GM10847 (cell line): Measurements from ENCODE around the gene TMEM30B.

Experiments
- POLR2A ChIP-seq: IDR thresholded peaks from 2 replicates; pipeline ENCODE4 v1.6.1; 2011; ENCODE audit not compliant: insufficient read length; ENCODE audit errors: extremely low read depth

The TMEM30B gene

DNA sequence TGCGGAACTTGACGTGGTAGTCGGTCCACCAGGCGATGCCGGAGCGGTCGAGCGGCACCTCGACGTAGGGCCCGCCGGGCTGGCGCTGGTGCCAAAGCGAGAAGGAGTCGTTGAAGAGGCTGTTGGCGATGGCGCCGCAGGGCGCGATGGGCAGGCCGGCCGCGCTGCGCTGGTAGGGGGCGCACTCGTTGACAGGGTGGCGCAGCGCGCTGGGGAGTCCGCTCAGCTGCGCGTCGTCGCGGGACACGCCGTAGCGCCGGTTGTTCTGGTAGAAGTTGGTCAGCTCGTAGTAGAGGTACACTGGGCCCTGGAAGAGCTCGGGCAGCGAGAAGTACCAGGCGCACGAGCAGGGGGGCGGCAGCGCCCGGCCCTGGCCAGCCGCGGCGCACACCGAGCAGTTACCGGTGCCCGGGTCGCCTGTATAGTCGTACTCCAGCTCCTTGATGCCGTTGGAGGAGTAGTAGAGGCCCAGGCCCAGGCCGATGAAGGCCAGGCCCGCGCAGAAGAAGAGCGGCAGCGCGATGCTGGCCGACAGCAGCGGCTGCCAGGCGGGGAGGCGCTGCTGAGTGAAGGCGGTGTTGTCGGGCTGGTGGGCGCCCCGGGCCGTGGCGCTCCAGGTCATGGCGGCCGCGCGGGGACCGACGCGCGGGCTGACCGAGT, 482 bp downstream of the TMEM30B start:
- no peak for TF ChIP-seq POLR2A

DNA sequence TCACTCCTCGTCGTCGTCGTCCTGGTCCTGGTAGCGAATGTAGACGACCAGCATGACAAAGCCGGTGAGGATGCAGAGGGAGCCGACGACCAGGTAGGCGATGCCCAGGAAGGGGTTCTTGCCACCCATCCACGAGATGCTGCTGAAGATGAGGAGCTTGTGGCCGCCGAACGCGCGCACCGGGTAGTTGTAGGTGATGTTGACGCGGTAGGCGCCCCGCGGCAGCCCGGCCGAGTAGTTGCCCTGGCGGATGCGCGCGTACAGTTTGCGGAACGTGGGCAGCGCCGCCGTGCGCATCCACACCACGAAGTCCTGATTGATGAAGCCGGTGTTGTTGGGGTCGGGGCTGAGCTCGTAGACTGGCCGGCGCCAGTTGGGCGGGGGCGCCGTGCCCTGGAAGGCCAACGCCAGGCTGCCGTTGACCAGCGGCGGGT, 1.0 kb downstream of the TMEM30B start:
- TF ChIP-seq POLR2A = no peak

DNA sequence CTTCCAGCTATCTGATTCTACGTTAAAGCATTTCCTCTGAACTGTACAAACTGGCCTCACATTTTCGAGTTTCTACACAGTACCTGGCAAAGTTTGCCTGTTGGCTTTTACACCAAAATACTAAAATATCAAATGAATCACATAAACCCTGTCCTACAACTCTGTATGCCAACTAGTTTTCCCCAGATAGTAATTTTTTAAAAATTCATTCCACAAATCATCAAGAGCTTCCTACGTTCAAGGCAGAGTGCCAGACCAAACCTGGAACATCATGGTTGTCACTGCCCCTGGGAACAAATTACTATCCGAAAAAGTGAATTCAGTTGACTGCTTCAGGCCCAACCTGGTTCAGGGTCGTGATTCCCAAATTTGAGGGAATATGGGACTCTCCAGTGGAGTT, 2.1 kb downstream of the TMEM30B start:
- no peak for TF ChIP-seq POLR2A

DNA sequence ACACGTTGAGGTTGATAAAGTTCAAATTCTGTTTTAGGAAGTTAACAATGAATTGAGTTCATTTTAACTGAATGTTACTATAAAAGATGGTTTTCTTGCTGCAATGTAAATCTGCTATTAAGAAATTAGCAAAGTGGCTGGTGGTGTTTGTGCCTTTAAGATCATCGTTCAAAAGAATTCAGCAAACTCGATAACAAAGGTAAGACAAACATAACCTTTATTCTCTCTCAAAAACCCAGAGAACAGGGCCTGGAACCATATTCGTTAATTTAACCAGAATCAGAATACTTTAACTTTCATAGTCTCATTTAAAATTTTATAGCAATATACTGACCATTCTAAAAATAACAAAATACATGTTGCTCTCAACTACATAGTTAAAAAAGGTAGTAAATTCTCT, 3.4 kb downstream of the TMEM30B start:
- TF ChIP-seq POLR2A = no peak

DNA sequence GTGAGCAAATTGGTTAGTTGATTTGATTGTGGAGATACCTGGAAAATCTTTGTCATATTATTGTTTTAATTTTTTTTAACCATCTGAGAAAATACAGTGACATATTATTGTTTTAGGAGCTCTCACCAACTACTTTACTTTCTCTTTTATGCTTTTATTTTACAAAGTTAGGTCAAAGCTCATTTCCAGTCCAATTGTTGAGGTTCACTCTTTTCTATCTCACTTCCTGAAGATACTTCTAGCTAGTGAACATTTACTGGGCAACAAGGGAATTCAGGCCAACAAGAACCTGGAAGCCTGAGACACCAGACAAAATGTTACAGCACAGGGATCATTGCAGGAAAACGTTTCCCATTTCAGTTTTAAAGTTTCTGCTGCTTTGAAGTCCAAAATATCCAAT, 3.9 kb downstream of the TMEM30B start:
- TF ChIP-seq POLR2A = no peak

DNA sequence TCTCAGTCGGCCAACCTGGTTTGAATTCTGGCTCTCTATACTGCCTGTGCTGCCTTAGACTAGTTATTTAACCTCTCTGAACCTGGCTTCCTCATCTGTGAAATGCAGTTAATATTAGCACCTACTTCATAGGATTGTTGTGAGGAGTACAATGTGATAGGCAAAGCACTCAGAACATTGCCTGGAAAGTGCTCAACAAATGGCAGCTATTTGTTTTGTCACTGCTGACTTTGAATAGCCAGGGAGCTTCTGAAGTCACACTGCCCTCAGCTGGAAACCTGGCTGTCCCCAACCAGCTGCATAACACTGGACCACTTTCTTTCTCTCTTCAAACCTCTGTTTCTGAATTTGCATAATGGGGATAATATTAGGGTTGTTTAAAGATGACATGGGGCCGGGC, 9.6 kb downstream of the TMEM30B start:
- no peak for TF ChIP-seq POLR2A

DNA sequence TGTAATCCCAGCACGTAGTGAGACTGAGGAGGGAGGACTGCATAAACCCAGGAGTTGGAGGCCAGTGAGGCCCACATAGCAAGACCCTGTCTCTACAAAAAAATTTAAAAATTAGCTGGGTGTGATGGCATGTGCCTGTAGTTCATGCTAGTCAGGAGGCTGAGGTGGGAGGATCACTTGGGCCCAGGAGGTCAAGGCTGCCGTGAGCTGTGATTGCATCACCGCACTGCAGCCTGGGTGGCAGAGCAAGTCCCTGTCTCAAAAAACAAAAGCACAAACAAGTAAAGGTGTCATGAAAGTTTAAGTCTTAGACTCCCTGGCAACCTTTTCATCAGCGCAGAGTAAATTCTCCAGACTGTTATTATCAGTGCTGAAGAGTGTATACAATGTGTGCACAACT, 10.4 kb downstream of the TMEM30B start:
- no peak for TF ChIP-seq POLR2A

DNA sequence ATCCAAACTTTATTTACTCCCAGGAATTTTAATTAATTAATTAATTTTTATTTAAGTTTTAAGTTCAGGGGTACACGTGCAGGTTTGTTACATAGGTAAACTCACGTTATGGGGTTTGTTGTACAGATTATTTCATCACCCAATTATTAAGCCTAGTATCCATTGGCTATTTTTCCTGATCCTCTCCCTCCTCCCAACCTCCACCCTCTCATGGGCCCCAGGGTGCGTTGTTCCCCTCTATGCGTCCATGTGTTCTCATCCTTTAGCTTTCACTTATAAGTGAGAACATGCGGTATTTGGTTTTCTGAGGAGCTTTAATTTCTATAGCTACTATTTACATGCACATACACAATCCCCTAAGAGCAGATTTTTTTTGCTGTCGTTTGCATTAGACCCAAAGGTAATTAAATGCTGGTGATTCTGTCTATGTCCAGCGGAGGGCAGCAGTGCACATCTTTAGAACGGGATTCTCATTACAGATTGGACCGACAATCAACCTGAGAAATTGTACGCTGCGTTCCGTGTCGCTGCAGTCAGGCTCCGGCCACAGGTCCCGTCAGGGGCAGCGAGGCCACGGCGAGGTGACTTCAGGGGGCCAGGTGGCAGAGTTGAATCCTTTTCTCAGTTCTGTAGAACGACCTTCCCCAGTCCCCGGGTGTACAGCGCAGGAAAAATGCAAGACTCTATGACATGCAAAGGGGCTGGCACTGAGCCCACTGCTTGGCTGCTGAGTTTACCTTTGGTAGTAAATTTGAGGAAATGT, 11.6 kb downstream of the TMEM30B start:
- no peak for TF ChIP-seq POLR2A

DNA sequence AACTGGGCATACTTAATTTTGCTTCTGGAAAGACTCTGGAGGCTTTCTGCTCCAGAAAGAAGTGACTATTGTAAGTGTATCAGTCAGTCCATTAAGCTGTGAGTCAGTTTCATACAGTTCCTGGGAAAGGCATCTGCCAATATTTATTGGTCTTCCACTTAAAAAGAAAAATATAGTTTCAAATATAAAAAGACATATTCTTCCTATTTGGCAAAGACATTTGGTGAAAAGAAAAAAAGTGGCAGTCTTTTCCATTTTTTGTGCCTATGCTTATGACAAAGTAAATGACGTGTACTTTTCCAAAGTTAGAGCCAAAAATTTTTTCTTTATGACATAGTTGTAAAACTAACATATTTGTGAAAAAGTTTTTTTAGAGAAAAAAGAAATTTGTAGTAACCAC, 12.3 kb downstream of the TMEM30B start:
- no peak for TF ChIP-seq POLR2A

DNA sequence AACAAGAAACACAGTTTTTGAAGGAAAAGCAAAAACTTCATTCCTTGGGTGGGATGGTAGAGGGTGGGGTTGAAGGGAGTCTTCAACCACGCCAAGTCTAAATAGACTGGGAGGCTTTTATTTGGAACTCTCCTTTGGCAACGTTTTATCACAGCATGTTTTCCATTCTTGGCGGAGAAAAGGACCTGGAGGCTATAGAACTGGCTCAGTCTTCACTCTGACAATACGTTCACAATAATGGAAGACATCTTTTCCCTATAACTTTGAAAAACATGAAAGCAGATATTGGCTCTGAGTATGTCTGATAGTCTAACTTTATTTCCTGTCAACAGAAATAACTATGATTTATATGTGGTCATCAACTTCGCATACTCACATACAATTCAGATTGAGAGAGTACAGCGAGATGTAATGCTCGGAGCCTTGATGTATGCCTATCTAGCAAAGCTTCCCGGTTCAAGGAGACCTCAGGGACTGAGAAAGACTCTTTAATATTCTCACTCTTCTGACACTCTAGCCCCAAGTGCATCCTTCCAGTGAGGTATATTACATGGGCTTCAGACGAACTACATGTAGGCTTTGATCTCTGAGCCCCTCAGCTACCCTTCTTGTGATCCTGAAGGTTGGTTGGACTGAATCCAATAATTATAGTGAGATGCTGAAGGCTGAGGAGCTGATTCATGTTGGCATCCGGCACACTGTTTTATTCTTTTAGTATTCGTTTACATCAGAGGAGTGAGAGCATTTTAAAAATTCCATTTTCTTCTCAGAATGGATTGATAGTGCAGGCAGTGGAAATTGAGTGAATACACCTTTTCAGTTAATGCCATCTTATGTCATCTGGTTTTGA, 14.0 kb downstream of the TMEM30B start:
- no peak for TF ChIP-seq POLR2A

DNA sequence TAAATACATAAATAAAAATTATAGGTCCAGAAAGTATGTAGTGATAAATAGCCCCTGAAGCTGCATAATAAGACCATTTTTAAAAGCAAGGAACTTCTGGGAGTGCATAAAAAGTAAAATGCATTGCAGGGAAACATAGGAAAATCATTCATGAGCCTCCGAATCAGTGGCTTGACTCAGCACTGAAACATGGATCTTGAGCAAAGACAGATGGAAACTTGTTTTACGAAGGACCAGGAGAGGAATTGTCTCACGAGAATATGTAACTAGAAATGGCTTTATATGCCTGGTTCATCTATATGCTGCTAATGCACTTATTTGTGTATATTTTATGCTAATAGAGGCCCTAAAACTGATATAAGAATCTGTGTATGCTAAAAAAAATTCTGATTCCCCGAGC, 14.7 kb downstream of the TMEM30B start:
- TF ChIP-seq POLR2A = no peak

DNA sequence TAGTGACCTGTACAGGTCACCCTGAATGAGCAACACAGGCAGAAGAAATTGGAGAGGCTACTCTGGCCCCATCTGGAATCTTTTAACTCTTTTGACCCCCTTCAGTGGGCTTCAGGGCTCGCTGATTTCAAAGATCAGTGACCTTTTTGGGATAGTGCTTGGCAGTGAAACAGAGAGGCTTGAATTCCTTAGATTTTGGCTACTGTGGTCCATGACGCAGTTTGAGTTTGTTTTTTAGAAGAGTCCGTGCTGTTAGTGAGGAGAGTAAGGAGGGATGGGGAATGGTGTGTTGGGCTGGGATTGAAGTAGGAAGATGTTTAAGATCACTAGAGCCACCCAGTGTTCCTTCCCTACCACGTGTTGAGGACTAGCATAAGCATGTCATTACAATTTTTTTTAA, 16.5 kb downstream of the TMEM30B start:
- TF ChIP-seq POLR2A = no peak

DNA sequence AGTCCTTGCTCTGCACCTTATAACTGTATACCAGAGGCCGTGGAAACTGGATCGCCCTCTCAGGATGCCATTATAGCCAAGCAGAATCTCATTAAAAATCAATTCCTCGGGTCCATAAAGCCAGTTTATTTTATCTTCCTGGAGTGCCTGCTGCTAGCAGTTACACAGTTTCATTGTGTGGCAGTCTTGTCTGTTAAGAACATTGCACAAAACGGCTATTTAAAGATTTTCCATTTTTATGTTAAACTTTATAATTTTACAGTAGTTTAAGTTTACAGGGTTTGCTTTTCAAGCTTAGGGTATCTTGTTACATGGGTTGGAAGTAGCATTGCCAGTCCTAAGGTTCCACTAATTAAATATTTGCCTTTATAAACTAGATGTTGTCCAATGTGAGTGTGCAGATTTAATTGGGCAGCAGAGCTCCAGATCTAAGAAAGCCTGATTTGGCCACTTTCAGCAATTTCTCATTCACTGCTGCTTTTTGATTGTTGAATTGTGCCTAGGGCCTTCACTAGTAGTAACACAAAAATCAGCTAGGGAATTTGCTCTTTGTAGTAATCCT, 17.0 kb downstream of the TMEM30B start:
- TF ChIP-seq POLR2A = no peak

DNA sequence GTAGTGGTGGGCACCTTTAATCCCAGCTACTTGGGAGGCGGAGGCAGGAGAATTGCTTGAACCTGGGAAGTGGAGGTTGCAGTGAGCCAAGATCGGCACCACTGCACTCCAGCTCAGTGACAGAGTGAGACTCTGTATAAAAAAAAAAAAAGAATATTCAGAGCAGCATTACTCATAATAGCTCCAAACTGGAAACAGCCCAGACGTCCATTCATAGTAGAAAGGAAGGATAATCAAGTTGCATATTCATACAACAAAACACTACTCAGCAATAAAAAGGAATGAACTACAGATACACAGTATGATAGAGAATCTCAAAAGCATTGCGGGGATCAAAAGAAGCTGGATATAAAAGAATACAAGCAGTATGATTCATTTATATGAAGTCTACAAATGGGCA, 19.1 kb downstream of the TMEM30B start:
- TF ChIP-seq POLR2A = no peak

DNA sequence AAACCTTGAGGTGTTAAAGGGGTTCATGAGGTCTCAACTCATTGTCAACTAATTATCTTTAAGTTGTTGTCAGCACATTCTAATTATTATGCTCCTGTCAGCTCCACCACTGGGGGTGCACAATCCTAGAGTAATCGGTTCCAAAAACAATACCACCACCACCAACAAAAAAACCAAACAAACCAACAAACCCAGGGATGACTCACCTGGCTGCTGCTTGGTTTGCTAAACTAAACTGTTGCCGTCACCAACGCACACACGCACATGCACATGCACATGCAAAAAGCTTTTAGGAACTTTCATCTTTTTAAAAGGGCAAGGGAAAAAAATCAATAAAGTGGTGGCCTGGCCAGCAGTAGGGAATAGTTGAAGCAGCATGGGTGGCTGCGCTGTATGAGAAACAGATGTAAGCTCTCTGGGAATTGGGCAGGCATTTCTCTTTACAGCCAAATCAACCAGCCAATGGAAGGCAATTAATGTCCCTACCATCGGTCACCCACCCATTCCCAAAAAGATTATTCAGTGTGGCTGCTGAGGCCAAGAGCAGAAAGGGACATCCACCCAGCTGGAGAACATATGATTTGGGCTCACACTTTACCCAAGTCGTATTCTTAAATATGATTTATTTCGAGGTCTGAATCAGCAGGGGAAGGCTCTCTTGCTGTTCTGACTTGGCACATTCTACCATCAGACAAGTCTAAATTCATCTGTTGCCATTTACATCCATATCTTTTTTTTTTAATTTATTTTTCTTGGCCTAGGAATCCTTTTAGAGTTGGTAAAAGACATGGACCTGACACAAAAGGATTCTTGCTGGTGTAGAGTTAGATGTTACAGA, 20.0 kb downstream of the TMEM30B start:
- TF ChIP-seq POLR2A = no peak

DNA sequence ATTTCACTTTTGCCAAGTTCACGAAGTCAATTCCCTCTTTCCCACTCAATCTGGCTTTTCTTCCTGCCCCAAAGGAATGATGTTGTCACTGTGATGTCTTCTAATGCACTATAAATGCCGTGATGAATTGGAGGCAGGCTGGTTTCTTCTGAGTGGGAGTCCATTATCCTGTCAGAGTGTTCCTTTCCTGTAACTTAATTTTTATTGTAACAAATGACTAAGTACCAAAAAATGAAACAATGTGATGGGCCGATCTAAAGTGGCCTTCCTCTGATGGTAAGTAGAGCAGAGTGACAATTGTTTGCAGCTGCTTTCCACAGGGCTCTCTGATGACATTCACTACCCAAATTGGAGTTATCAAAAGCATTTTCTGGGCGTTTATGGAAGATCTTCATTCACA, 22.2 kb downstream of the TMEM30B start:
- TF ChIP-seq POLR2A = no peak
